GM18858 (cell line): ENCODE data around the gene IGHMBP2.

Source experiments
- ATAC-seq: cut with Tn5 transposase; IDR thresholded peaks from one replicate; pipeline ENCODE4 v1.9.1; 2021; ENCODE audit not compliant: unreplicated experiment

IGHMBP2 gene

DNA sequence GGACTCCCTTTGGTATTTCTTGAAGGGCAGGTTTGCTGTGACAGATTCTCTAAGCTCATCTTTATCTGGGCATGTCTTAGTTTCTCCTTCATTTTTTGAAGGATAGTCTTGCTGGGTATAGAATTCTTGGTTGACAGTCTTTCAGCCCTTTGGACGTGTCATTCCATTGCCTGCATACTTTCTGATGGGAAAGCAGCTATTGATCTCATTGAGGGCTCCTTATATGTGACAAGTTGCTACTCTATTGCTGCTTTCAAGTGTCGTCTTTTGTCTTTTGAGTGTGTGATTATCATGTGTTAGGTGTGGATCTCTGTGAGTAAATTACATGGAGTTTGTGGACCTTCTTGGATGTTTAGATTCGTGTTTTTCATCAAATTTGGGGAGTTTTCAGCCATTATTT is 21.9 kb downstream of the IGHMBP2 start:
- ATAC-seq = no peak

DNA sequence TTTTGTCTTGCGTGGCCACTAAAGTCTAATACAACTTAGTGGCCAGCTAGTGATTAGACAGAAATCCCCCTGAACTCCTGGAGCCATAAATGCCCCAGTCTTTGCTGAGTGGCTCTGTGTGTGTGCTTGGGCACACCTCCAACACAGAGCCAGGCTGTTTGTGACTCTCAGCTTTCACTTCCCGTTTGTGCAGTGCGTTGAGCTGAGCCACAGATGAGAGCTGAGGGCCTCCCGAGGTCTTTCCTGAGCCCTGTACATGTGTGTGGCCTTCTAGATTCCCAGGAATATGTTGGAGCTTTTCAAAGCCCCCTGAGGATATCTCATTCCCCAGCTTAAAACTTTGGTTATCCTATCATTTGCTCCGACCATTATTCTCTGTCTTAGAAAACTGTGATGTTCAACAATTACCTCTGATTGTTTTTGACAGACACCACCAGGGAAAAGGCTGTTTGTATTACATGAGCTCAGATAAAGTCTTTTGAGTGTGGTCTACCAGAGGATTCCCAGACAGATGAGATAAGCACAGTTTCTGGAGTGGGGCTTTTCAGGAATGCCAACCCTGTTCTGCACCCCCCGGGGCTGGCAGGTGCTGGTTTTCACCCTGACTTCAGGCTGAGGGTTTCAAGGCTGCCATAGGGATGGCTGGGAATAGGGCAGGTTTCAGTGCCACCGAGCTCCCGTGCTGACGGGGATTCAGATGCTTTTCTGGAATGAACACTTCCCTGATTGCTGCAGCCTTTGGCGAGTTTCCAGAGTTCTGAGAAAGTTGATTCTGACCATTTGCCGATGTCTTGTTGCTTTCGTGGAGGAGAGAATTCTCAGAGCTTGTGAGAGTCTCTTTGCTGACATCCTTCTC is 23.8 kb downstream of the IGHMBP2 start:
- no peak for ATAC-seq

DNA sequence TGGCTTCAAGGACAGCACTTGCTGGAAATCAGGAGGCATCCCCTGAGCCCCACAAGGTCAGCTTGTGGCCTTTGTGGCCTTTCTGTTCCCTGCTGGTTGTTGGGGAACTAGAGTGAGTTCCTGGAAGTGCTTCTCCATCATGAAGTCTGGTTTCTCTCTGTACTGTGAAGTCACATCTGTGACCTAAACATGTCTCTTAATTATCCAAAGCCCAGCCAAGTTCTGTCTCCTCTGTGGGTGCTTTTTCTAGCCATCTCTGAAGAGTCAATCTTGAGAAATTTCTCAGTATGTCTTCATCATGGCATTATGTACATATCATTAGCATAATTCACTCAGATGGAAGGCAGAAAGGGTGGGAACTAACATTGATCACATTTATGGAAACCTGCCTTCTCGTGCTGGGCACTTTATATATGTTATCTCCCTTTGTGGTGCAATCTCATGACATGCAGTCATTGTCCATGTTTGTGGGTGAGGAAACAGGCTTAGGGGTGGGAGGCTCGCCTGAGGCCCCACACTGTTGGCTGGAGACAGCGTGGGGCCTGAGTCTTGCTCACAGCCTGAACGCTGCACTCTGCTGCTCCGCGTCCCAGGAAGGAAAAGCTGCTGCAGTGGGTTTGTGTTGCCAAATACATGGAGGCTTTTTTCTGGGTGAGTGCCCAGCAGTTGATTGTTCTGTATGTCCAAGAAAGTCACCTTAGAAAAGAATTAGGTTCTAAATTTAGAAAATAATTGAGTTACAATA is 24.6 kb downstream of the IGHMBP2 start:
- ATAC-seq = no peak

DNA sequence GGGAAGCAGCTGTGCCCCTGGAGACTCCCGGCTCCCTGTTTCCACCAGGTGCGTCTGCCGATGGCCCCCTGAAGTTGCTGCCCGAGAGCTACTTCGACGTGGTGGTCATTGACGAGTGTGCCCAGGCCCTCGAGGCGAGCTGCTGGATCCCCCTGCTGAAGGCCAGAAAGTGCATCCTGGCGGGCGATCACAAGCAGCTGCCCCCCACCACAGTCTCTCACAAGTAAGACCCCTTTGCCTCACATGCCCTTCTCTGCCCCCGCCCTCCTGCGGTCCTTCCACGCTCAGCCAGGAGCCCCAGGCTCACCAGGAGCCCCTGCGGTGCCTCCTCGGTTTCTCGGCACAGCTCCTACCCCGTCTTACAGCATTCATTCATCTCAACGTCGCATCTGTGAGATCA is 25.4 kb downstream of the IGHMBP2 start:
- no peak for ATAC-seq

DNA sequence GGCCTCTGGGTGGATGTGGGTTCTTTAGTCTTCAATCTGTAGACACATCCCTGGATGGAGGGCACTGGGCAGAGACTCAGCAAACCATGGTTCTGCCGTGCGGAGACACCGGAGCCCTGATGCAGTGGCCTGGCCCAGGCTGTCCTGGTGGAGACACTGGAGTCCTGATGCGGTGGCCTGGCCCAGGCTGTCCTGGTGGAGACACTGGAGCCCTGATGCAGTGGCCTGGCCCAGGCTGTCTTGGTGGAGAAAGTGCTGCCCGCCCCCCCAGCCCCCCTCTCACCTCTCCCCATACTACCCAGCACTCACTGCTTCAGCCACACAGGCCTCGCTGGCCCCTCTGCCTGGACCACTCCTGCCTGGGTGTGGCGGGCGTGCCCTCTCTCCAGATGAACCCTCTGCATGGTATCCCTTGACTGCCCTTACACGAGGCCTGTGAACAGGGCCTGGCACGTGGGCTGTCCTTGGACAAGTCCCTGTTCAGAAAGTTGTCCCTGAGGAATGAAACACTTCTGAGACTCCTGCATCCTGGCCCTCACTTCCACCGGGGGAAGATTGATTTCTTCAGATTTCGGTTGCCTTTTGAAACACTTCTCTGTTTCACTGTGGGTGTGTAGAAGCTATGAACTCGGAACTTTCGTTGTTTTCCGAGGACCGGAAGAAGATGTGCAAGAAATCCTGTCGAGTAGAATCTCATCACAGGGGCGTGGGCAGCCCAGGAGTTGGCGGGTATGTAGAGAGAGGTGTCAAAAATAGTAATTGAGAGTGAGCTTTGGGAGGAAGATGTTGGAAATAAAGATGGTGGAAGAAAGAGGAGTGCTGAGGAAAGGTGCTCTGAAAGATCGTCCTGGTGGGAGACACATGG is 26.2 kb downstream of the IGHMBP2 start:
- ATAC-seq = no peak

DNA sequence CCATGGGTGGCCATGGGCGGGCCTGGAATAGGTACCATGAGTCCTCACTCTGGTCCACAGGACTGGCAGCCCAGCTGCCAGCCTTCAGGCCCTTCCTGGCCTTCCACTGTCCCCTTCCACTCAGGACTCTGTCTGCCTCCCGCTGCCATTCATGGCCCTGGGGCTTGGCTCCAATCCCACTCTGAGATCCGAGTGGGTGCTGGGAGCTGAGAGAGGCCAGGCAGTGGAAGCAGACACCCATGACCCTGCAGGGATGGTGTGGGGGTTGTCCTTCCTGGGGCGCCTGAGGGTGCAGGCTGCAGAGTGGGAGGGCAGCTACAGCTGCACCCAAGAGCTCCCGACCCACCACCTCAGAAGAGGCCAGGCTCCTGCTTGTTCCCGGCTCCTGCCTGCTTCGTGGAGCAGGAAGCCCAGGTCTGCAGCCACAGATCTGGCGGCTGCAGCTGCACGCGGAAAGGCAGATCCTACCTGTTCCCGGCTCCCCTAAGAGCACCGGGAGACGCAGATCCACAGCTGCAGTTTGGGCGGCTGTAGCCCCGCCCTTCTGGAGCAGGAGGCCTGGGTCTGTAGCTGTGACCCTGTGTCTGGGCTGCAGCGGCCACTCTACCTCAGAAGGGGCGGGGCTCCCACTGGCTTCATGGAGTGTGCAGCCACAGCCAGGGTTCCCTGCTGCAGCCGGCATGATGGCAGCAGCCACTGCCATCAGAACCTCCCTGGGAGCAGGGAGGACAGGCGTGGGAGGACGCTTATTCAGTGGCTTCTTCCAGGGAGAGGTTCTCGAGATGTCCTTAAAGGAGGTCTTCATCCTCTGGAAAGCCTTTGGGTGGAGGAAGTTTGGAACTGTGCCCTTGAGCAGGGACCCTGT is 27.5 kb downstream of the IGHMBP2 start:
- ATAC-seq = no peak

DNA sequence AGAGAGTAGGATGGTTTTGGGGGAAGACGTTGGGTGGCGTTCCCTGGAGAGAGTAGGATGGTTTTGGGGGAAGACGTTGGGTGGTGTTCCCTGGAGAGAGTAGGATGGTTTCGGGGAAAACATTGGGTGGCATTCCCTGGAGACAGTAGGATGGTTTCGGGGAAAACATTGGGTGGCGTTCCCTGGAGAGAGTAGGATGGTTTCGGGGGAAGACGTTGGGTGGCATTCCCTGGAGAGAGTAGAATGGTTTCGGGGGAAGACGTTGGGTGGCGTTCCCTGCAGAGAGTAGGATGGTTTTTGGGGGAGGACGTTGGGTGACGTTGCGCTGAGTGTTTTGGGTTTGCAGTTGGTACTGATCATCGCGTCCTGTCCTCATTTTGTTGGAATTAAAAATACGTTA is 28.2 kb downstream of the IGHMBP2 start:
- ATAC-seq = no peak

DNA sequence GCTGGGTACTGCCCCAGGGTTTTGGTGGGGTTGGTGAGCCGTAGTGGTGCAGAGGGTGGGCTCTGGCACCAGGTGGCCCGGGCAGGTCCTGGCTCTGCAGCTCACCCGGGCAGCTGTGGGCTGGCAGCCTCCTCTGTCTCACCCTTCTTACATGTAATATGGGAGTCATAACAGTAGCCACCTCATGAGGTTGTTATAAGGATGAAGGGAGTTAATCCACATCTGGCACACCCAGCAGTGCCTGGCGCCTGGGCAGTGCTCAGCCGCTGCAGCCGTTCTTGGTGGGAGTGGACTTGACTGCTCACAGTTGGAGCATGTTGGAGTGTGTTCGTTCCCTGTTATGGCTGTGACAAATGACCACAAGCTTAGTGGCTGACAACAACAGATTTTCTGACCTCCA is 28.7 kb downstream of the IGHMBP2 start:
- no peak for ATAC-seq

DNA sequence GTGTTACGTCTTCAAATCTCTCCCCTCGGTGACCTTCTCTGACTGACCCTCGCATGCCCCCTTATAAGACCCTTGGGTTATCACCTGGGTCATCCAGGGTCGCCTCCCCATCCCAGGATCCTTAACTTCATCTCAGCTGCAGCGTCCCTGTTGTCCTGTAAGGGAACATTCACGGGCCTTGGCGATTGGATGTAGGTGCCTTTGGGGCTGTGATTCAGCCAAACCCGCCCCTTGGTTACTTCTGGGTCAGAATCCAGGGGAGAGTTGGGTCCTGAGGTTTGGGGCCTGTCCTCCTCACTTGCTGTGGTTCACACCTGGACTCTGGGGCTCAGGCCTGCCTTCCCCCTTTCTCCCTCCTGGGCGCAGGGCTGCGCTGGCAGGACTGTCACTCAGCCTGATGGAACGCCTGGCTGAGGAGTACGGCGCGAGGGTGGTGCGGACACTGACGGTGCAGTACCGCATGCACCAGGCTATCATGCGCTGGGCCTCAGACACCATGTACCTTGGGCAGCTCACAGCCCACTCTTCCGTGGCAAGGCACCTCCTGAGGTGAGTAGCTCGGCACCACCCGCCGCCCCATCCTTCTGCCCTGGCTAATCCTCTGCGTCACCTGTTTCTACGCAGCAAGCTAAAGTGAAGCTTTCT is 29.4 kb downstream of the IGHMBP2 start:
- no peak for ATAC-seq

DNA sequence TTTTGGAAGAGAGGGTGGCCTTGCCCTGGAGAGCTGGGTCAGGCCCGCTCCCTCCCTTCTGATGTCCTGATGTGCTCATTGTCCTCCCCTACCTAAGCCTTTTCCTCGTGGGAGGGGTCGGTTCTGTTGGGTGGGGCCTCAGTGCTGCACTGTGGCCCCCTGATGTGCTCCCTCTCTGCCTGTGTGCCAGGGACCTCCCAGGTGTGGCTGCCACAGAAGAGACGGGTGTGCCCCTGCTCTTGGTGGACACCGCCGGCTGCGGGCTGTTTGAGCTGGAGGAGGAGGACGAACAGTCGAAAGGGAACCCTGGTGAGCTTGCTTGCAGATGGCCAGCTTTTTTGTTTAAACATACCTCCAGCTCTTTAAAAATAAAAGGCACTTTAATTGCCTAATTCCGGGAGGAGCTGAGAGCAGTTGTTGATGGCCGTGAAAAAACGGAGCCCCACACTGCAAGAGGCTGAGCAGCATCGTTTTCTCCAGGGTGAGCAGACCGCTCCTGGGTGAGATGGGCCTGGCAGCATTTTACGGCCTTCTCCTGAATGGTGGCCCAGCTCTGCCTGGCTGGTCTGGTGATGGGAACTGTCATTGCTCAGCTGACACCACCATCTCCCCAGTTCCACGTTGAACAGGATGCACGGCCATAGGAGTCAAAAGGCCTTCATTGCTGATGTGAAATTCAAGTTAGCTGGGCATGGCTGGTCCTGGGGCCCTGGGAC is 30.1 kb downstream of the IGHMBP2 start:
- no peak for ATAC-seq

DNA sequence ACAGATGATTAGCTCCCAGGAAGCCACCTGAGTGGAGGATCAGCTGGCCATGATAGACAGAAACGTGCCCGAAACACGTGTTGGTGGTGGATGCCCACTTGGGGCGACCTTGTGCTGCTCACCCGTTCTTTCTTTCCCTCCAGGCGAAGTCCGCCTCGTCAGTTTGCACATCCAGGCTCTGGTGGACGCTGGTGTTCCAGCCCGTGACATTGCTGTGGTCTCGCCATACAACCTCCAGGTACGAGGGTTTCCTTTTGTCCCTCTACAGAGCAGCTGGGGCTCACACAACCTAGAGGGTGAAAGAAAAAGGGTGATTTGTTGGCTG is 30.6 kb downstream of the IGHMBP2 start:
- no peak for ATAC-seq

DNA sequence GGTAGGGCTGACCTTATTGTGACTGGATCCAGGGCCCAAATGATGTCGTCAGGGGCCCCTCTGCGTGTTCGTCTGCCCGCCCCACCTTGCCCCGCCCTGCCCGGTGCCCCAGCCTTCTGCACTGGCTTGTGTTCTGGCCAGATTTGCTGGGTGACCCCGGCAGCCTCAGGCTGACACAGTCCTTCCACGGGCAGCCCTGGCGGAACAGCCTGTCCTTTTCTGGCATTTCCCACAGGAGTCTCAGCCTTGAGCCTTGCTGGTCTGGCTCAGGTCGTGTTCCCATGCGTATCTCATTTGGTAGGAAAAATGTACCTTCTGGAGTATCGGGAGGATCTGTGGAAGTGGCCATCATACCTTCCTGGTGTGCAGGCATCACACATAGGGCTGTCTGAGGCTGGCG is 31.0 kb downstream of the IGHMBP2 start:
- no peak for ATAC-seq

DNA sequence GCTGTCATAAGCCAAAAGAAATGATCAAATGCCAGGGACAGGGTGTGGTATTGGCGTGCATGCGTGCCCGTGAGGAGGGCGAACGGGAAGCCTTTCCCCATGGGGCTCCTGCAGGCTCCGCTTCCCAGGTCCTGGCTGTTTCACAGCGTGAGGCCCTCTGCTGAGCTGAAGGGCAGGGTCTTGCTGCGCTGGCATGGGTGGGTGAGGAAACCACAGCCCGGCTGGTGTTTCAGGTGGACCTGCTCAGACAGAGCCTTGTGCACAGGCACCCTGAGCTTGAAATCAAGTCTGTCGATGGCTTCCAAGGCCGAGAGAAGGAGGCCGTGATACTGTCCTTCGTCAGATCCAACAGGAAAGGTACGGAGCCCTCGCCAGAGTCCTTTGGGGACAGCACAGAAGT is 31.4 kb downstream of the IGHMBP2 start:
- ATAC-seq = no peak

DNA sequence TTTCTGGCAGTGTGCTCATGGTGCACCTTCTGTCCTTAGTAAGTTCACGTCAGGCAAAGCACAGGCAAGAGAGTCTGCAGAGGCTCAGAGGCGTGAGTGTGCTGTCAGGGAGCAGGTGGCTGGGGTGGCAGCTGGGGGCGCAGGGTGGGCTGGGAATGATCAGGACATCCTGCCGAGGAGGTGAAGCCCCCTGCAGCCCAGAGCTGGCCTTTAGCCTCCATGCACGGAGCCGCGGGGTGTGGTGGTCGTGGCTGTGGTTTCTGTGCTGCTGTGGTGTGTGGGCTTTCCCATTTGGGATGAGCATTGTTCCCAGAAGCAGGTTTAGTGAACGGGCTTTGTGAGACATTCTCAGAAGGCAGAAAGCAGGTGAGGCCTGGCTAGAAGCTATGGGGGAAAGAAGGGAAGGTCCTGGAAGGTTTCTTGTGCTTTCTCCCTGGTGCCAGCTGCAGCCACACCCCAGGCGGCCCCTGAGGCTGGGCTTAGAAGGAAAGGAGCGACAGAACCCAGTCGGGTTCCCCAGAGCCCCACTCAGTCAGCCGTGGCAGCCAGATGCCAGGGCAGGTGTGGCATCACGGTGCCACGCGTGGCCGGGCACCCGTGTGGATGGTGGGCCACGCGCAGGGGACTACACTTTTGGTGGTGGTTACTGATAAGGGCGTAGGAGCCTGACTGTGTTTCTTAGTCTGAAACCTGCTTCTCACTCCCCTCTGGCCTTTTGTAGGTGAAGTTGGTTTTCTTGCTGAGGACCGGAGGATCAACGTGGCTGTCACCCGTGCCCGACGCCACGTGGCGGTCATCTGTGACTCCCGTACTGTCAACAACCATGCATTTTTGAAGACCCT is 32.0 kb downstream of the IGHMBP2 start:
- no peak for ATAC-seq

DNA sequence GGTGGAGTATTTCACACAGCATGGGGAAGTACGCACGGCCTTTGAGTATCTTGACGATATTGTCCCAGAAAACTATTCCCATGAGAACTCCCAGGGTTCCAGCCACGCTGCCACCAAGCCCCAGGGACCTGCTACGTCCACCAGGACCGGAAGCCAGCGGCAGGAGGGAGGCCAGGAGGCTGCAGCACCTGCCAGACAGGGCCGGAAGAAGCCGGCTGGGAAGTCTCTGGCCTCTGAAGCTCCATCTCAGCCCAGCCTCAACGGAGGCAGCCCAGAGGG is 32.6 kb downstream of the IGHMBP2 start:
- no peak for ATAC-seq

DNA sequence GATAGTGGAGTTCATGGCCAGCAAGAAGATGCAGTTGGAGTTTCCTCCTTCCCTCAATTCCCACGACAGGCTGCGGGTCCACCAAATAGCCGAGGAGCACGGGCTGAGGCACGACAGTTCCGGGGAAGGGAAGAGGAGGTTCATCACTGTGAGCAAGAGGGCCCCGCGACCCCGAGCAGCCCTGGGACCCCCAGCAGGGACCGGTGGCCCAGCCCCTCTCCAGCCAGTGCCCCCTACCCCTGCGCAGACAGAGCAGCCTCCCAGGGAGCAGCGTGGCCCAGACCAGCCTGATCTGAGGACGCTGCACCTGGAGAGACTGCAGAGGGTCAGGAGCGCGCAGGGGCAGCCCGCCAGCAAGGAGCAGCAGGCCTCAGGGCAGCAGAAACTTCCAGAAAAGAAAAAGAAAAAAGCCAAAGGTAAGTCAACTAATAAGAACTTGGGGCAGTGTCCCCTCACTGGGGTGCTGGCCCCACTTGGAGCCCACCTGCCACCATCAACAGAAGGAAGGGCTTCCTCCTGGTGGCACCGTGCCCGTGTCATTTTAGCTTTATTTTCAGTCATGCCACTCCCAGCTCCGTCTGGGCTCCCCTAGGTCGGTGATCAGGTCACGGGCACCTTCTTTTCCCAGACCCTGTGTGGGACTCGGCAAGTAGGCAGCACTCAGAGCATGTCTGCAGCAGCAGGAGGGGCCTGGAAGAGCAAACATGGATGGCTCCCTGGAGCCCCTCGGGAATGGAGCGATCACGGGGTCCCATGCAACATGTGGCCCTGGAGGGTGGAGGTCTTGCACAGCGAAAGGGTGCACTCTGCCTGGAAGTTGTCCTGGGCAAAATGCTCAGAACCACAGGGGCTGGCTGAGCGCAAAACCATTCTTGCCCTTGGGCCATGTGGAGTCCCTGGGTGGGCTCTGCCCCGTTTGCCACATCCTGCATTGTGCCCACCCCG is 33.3 kb downstream of the IGHMBP2 start:
- ATAC-seq = no peak

DNA sequence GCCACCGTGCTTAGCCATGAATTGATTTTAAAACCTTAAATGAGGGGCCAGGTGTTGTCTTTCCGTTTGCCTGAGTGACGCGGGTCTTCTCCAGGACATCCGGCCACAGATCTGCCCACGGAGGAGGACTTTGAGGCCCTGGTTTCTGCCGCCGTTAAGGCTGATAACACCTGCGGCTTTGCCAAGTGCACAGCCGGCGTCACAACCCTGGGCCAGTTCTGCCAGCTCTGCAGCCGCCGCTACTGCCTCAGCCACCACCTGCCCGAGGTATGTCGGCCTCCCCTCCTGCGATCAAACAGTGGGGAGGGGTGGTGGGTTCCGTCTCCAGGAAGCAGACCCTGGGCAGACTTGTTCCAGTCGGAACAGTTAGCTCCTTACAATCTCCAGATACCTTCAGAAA is 34.4 kb downstream of the IGHMBP2 start:
- no peak for ATAC-seq
